Stimulated activated CD4-positive, alpha-beta T cell treated with anti-CD3 and anti-CD28 coated beads, Interleukin-2, amount 100 ng/mL, for 4 hours (primary cell): ENCODE data around the gene NPIPA1.
"Not testable (repeated sequence)": the region's sequence is repeated elsewhere in the genome, so short reads cannot be mapped to it uniquely, and the experiment has no call there.

ENCODE experiments used
- DNase-seq: peaks from one replicate; pipeline ENCODE4 v3.0.0-alpha.2; 2020; ENCODE audit warnings: low read depth

NPIPA1 gene

DNA sequence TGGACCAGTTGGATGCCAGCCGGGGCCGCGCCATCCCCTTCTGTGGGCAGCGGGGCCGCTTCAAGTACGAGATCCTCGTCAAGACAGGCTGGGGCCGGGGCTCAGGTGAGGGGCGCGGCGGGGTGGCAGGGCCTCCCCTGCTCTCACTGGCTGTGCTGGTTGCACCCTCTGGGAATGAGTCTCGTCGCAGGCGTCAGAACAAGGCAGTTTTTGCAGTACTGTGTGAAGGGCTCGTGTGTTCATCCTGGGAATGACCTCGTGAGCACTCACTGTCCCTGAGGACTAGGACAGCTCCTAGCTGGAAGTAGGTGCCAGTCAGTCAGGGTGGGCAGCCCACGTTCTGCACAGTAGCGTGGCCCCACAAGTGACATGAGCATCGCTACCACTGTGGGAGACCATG is 6.3 kb upstream of the NPIPA1 start:
- not testable (repeated sequence) for DNase-seq

DNA sequence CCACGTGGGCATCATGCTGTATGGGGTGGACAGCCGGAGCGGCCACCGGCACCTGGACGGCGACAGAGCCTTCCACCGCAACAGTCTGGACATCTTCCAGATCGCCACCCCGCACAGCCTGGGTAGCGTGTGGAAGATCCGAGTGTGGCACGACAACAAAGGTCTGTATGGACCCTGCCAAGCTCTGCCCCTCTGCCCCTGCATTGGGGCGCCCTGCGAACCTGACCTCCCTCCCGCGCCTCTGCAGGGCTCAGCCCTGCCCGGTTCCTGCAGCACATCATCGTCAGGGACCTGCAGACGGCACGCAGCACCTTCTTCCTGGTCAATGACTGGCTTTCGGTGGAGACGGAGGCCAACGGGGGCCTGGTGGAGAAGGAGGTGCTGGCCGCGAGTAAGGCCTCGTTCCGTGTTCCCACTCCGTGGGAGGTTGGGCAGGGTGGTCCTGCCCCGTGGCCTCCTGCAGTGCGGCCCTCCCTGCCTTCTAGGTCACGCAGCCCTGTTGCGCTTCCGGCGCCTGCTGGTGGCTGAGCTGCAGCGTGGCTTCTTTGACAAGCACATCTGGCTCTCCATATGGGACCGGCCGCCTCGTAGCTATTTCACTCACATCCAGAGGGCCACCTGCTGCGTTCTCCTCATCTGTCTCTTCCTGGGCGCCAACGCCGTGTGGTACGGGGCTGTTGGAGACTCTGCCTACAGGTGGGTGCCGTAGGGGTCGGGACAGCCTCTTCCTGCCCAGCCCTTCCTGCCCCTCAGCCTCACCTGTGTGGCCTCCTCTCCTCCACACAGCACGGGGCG is 4.5 kb upstream of the NPIPA1 start:
- not testable (repeated sequence) for DNase-seq

DNA sequence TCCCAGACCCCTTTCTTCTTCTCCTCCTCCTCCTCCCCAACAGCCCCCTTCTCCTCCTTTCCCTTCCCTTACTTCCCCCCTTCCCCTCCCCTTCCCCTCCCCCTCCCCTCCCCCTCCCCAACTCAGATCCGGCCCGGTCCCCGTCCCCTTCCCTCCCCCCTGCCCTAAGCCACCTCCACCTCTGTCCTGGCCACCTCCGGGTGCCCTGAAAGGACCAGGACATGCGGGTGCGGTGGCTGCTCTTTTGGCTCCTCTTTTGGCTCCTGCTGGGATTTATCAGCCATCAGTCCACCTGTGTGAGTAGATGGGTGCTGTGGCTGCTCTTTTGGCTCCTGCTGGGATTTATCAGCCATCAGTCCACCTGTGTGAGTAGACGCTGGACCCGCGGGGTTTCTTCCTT is 751 bp downstream of the NPIPA1 start:
- DNase-seq = not testable (repeated sequence)

DNA sequence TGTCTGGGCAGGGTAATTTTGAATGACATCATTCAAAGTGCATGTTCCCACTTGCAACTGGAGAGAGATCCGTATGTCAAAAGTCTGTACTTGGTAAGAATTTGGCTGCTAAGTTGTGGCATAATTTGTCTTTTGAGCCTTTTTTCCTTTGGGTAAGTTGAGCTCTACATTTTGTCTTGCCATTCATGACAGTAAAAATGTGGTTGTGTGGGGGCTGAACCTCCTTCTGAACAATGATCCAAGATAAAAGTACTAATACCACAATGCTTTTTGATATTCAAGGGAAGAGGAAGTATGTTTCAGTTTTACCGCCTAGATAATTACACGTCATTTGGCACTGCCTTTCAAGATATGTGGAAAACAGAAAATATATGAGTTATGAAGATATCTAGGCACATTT is 5.4 kb downstream of the NPIPA1 start:
- peak; percentile 5 for DNase-seq

DNA sequence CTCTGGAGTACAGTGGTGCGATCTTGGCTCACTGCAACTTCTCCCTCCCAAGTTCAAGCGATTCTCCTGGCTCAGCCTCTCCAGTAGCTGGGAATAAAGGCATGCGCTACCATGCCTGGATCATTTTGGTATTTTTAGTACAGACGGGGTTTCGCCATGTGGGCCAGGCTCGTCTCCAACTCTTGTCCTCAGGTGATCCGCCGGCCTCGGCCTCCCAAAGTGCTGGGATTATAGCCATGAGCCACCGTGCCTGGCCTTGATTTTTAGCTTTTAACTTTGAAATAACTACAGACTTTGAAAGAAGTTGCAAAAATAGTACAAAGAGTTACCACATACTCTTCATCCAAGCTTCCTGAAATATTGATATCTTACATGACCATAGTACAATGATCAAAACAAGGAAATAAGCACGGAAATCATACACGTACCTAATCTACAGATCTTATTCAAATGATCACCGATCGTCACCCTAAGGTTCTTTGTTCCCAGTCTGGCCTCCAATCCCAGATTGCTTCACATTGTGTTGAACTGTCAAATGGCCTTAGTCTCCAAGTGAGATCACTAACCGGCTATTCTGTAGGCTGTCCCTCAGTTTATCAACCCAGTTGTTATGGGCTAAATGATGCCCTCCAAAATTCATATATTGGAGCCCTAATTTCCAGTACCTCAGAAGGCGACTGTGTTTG is 18.4 kb downstream of the NPIPA1 start:
- no peak for DNase-seq

DNA sequence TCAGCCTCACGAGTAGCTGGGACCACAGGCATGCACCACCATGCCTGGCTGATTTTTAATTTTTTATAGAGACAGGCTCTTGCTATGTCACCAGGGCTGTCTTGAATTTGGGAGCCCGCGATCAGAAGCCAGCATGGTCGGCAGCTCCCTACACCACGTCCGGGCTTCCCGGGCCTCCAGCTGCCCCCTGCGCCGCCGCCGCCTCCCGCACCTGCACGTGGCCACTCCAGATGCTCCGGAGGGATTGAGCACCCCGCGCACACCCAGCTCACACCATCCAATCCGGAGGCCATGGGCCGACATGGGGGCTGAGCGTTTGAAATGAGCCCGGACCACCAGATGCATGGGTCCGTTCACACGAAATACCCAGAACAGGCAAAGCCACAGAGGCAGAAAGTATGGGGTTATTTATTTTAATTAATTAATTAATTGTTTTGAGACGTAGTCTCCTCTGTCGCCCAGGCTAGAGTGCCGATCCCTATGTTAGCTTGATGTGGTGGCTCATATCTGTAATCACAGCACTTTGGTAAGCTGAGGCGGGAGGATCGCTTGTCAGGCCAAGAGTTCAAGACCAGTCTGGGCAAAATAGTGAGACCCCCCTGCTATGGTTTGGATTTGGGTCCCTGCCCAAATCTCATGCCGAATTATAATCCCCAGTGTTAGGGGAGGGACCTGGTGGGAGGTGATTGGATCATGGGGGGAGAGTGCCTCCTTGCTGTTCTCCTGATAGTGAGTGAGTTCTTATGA is 20.5 kb downstream of the NPIPA1 start:
- no peak for DNase-seq

DNA sequence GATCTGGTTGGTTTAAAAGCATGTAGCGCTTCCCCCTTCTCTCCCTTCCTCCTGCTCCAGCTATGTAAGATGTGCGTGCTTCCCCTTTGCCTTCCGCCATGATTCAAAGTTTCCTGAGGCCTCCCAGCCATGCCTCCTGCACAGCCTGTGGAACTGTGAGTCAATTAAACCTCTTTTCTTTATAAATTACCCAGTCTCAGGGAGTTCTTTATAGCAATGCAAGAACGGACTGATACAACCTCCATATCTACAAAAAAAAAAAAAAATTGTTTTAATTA is 21.0 kb downstream of the NPIPA1 start:
- DNase-seq = no peak

DNA sequence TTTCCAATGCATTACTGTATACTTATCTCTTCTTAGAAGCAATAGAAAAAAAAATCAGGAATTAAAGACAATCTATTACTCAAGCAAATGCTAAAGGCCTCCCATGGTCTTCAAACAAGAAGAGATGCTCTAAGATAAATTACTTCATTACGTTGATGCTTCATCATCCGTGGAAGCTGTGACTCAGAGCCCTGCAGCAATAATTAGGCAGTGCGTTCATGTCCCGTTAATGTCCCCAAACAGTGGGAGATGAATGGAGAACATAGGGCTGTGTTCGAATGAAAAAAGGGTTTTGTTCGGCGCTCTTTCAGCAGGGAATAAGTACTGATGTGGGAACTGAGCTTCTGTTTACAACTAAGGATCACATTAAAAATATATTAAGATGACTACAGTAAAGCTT is 21.7 kb downstream of the NPIPA1 start:
- no peak for DNase-seq

DNA sequence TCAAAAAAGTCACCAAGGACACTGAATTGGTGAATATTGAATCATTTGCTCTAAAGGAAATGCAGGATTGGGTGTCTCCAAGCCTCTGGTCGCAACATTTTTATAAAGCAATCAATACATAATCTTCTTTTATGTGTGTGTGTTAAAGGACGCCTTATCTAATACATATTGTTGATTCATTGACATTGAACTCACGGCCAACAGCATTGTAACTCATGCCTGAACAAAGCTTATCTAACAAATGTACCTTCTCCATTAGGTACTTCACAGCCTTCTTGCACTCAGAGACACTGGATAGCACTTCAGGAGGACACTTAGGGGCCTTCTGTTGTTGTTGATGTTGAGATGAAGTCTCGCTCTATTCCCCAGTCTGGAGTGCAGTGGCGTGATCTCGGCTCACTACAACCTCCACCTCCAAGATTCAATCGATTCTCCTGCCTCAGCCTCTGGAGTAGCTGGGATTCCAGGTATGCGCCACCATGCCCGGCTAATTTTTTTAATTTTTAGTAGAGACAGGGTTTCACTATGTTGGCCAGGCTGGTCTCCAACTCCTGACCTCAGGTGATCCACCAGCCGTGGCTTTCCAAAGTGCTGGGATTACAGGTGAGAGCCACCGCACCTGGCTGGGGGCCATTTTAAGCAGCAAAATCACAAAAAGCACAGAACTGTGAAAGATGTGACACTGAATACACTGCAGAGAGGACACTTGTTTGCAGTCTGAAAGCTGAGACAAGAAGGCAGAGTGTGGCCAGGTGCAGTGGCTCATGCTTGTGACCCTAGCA is 24.4 kb downstream of the NPIPA1 start:
- no peak for DNase-seq

DNA sequence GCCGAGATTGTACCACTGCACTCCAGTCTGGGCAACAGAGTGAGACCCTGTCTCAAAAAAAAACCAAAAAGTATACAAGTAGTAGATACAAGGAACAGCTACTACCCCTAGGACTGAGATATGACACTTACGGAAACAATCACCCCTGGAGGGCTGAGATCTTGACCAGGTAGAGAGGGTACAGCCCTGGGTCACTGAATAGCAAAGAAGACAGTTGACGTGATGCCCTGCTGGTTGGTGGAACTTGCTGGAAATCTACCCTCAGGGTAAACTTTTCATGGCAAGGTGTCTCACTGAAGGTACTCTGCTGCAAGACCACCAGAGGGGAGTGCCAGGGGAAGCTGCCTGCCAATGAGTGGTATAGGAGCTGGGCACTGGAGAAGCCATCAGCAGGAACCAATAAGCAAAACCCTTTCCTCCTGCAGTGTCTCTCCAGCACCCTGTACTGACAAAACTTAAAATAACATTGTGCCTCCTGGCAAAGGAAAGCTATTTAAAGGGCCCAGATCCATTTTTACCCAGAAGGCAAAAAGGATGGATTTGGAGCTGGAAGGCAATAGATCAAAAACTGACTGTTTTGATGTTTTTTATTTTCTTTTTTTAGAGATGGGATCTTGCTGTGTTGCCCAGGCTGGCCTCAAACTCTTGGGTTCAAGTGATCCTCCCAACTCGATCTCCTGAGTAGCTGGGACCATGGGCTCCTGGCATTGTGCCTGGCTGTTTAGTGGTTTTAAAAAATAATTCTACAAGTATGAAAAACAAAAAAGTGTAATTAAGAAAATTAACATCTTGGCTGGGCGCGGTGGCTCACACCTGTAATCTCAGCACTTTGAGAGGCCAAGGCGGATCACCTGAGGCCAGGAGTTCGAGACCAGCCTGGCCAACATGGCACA is 26.3 kb downstream of the NPIPA1 start:
- no peak for DNase-seq

DNA sequence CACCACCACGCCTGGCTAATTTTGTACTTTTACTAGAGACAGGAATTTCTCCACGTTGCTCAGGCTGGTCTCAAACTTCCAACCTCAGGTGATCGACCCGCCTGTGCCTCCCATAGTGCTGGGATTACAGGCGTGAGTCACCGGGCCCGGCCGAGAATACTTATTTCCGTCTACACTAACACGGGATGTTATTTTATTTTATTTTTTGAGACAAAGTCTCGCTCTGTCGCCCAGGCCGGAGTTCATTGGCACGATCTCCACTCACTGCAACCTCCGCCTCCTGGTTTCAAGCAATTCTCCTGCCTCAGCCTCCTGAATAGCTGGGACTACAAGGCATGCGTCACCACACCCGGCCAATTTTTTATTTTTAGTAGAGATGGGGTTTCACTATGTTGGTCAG is 28.1 kb downstream of the NPIPA1 start:
- DNase-seq = no peak

DNA sequence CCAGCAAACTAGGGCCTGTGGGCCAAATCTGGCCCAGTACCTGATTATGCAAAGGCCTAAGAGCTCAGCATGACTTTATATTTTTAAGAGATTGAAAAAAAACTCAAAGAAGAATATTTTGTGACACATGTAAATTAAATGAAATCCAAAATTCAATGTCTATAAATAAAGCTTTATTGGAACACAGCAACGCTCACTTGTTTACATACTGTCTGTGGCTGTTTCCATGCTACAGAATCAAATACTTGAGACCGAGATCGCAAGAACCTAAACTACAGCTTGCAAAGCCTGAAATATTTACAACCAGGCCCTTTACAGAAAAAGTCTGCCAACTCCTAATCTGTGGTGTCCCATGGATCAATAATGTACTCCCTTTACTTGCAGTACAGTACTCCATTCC is 32.6 kb downstream of the NPIPA1 start:
- DNase-seq = not testable (repeated sequence)

DNA sequence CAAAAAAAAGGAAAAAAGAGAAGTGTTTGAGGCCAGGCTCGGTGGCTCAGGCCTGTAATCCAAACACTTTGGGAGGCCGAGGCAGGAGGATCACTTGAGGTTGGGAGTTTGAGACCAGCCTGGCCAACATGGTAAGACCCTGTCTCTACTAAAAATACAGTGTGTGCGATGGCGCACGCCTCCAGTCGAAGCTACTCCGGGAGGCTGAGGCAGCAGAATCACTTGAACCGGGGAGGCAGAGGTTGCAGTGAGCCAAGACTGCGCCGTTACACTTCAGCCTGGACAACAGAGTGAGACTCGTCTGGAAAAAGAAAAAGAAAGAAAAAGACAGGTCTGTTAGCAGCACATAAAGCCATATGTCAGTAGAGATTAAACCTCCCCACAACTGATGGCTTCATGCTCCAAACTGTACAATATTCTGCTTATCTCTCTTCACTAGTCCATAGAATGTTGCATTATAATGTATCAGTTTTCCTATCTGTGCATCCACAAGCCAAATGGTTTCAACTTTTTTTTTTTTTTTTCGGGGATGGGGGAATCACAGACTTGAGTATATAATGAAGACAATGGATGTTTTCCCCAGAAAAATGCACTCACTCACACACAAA is 34.5 kb downstream of the NPIPA1 start:
- DNase-seq = not testable (repeated sequence)

DNA sequence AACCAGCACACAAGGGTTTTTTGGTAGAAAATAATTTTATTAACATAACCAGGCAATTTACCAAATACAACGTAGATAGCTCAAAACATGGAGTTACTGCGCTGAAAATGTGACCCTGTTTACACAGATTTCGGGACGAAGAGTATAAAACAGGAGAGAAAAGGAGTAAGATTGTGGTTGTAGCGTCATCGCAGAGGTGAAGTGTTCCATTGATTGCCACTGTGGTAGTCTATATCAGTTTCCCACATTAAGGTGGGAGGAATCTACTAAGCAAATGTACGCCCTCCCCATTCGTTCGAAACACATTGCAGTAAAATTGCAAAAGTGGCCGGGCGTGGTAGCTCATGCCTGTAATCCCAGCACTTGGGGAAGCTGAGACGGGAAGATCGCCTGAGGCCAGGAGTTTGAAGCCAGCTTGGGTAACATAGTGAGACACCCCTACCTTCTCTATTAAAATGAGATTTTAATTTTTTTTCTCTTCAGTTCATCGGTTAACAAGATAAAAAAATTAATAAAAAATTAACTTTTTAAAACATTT is 36.6 kb downstream of the NPIPA1 start:
- not testable (repeated sequence) for DNase-seq

DNA sequence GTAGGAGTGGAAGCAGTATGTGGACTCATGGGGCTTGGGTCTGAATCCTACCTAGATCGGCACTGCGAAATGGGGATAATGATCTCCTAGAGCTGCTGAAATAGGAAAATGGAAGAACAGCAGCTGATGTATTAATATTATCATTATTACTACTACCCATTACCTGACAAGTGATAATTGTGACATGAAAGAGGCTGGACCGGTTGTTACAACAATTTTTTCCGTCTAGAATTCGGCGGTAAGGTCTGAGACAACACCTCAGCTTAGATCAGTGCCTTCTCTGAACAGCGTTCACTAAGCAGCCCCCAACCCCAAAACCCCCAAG is 37.0 kb downstream of the NPIPA1 start:
- not testable (repeated sequence) for DNase-seq

DNA sequence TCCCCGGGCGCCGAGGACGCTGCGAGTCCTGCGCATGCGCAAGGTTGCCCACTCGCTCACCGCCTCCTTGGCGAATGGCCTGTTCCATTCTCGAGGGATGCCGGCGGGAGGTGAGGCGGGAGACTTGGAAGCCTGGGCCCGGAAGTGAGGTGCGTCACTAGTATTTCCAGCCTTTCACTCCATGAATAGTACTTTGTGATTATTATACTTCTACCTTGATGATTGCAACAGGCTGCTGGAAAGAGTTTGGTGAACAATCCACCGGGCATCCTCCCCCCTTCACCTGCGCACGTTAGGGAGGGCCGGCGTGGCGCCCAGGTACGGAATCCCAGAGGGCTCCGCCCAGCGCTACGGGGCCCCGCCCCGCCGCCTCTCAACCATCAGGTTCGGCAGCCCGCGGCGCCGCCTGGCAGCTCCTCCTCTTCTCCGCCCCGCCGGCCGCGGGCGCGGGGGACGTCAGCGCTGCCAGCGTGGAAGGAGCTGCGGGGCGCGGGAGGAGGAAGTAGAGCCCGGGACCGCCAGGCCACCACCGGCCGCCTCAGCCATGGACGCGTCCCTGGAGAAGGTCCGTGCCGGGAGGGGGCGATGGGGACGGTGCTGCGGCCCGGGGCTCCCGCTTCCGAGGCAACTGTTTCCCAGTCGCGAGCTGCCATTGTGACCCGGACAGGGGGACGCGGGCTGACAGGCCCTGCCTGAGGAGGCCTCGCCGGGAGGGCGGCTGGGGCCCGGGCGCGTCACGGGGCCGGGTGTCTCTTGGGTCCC is 37.6 kb downstream of the NPIPA1 start, which contains the start of gene PDXDC1:
Gene PDXDC1 (plus strand): TSS at position 371 of the 762 bp plus-strand sequence. CDS start 174 bp downstream, at position 545.
- peak; percentile 96 for DNase-seq

DNA sequence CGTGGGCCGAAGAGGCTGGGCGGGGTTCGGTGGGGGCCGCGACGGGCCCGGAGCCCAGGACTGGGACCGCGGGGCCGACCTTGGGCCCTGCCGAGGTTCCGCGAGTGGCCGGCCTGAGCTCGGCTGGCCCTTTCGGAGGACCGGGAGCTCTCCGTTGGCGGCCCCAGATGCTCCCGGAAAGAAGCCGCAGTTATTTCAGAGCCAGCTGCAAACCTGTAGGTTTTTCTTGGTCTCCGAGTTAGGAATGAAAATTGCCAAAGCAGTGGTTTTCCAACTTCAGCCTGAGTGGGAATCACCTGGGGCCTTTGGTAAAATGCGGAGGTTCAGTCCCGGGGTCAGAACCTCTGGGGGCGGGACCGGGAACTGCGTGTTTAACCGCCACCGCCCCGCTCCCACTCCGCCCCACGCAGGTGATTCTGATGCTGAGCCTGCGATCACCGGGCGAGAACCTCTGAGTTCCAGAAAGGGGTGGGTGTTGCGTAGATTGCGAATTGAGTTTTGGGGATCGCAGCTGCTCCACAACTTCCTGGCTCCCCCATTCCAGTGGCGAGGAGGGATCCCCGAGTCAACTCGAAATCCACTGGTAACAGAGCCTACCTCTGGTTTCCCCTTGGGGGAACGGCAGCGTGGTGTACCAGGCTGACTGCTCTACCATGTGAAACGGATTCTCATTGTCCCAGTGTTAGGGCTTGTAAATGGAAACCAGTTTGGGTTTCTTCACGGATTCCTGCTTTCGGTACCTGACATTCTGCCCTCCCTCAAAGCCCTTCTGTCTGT is 38.4 kb downstream of the NPIPA1 start:
- DNase-seq = peak; percentile 56

DNA sequence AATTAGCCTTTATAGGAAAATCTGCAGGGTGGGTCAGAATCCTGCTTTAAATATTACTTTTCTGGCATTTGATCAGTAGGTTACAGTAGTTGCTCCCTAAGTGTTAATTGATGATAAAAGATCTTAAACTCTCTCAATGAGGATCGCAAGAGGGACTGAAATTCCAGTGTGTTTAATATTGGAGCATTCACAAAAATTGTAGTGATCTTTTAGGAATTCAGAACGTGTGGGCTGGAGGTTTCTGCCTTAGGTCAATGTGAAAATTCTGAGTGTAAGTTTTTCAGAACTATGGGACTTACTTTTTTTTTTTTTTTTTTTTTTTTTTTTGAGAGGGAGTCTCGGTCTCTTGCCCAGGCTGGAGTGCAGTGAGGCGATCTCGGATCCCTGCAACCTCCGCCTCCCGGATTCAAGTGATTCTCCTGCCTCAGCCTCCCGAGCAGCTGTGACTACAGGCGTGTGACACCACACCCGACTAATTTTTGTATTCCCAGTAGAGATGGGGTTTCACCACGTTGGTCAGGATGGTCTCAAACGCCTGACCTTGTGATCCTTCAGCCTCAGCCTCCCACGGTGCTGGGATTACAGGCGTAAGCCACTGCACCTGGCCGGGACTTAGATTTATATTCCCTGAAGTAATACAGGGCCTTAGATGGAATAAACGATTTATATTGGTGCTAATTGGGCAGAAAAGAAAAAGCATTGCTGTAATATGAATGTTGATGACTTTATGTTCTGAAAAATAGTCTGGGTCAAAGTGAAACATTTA is 39.9 kb downstream of the NPIPA1 start:
- DNase-seq = not testable (repeated sequence)
